Activated T-cell treated with anti-CD3 and anti-CD28 coated beads, Interleukin-2, amount 50 U/mL, for 24 hours (primary cell): ENCODE data around the gene C1QTNF9.
"Not testable (repeated sequence)": the region's sequence is repeated elsewhere in the genome, so short reads cannot be mapped to it uniquely, and the experiment has no call there.

Source experiments
- DNase-seq: peaks from one replicate; pipeline ENCODE4 v3.0.0-alpha.2; 2020
- H3K27ac Mint-ChIP-seq: 2 replicates; pipeline ENCODE4 v1.8.0; 2020; ENCODE audit warnings: mild to moderate bottlenecking, mixed read lengths
- H3K27me3 Mint-ChIP-seq: 2 replicates; pipeline ENCODE4 v1.8.0; 2020; ENCODE audit warnings: mixed read lengths
- H3K36me3 Mint-ChIP-seq: 2 replicates; pipeline ENCODE4 v1.8.0; 2020; ENCODE audit warnings: low read depth, mixed read lengths
- H3K4me1 Mint-ChIP-seq: 2 replicates; pipeline ENCODE4 v1.8.0; 2020; ENCODE audit warnings: low read depth, mixed read lengths
- H3K4me3 Mint-ChIP-seq: 2 replicates; pipeline ENCODE4 v1.8.0; 2020; ENCODE audit warnings: mild to moderate bottlenecking, moderate library complexity, mixed read lengths
- H3K9me3 Mint-ChIP-seq: 2 replicates; pipeline ENCODE4 v1.8.0; 2020; ENCODE audit warnings: mixed read lengths

C1QTNF9 gene

DNA sequence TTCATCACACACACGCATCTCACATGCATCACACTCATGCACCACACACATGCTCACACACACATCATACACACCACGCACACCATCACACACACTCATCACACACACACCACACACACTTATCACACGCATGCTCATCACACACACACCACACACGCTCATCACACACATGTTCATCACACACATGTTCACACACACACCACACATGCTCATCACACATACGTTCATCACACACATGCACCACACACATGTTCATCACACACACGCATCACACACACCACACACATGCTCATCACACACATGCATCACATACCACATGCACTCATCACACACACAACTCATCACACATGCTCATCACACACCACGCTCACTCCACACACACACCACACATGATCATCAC, 46.9 kb downstream of the C1QTNF9 start:
- H3K27me3 Mint-ChIP-seq, result no peaks in the 10 kb centered on the region
- no peak overlapping the region for H3K27ac Mint-ChIP-seq
- no peaks in the 10 kb centered on the region for H3K4me1 Mint-ChIP-seq
- no peaks in the 10 kb centered on the region for H3K36me3 Mint-ChIP-seq
- no peak overlapping the region for H3K4me3 Mint-ChIP-seq
- DNase-seq, result no peak
- no peaks in the 10 kb centered on the region for H3K9me3 Mint-ChIP-seq

GRCh38 chr13:24356837-24357236, 47.5 kb downstream of the C1QTNF9 start:
- Mint-ChIP-seq H3K27ac (no peak overlapping the region), H3K27me3 (no peaks in the 10 kb centered on the region), H3K4me3 (no peak overlapping the region), H3K9me3 (no peaks in the 10 kb centered on the region), H3K36me3 (no peaks in the 10 kb centered on the region), H3K4me1 (no peaks in the 10 kb centered on the region)
- DNase-seq, result no peak

DNA sequence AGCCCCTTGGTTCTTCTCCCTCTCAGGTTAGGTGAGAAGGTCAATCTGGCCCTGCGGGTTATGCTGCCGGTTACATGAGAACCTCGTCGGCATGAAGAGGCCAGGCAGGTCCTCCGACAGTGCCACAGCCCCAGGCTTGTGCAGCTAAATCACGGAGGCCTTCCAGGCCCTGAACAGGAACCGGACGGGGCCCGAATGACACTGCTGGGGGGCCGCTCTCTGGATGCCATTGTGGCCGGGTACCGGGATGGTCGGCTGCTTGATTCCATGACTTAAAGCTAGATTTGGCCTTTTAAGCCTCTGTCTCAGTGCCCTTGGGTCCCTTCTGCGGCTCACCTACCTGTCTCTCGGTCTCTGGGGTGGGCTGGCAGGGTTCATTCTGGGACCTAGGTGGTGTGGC, 48.4 kb downstream of the C1QTNF9 start:
- no peak overlapping the region for H3K4me3 Mint-ChIP-seq
- no peaks in the 10 kb centered on the region for H3K36me3 Mint-ChIP-seq
- DNase-seq, result no peak
- no peaks in the 10 kb centered on the region for H3K27me3 Mint-ChIP-seq
- no peaks in the 10 kb centered on the region for H3K9me3 Mint-ChIP-seq
- H3K4me1 Mint-ChIP-seq, result no peaks in the 10 kb centered on the region
- no peak overlapping the region for H3K27ac Mint-ChIP-seq

- not testable (repeated sequence) for H3K4me3 Mint-ChIP-seq, H3K27me3 Mint-ChIP-seq, H3K4me1 Mint-ChIP-seq, H3K36me3 Mint-ChIP-seq, H3K9me3 Mint-ChIP-seq, DNase-seq, H3K27ac Mint-ChIP-seq
Observed at GRCh38 chr13:24358836-24359235, 49.5 kb downstream of the C1QTNF9 start.

GRCh38 chr13:24359252-24359651, 49.9 kb downstream of the C1QTNF9 start:
- not testable (repeated sequence) for H3K36me3 Mint-ChIP-seq, H3K27ac Mint-ChIP-seq

DNA sequence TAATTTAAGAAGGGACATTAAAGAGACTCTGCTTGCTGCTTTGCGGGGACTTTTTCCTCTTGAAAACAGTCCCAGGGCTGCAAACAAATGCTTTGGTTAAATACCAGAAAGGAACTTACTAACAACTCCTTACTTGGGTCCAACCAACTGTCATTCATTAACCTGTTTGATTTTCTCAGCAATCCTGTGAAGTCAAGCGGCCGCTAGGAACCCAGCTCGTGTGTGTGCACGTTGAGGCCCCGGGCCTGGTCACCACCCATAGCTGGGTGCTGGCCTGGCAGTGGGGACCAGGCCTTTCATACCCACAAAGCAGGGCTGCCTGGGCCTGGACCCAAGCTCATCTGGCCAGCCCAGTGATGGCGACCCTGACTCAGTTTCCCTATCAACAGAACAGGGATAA, 50.7 kb downstream of the C1QTNF9 start:
- Mint-ChIP-seq H3K27ac (no peak overlapping the region), H3K9me3 (no peaks in the 10 kb centered on the region), H3K4me1 (no peaks in the 10 kb centered on the region), H3K27me3 (no peaks in the 10 kb centered on the region), H3K4me3 (no peak overlapping the region), H3K36me3 (no peaks in the 10 kb centered on the region)
- DNase-seq, result no peak

More at GRCh38 chr13:24359252-24359651, 49.9 kb downstream of the C1QTNF9 start:
- not testable (repeated sequence) for H3K4me3 Mint-ChIP-seq, H3K27me3 Mint-ChIP-seq, DNase-seq, H3K4me1 Mint-ChIP-seq, H3K9me3 Mint-ChIP-seq

- H3K9me3 Mint-ChIP-seq, result no peaks in the 10 kb centered on the region
- H3K4me3 Mint-ChIP-seq, result no peak overlapping the region
- no peaks in the 10 kb centered on the region for H3K36me3 Mint-ChIP-seq
- H3K4me1 Mint-ChIP-seq, result no peaks in the 10 kb centered on the region
- no peak for DNase-seq
- H3K27ac Mint-ChIP-seq, result no peak overlapping the region
- no peaks in the 10 kb centered on the region for H3K27me3 Mint-ChIP-seq
Observed at GRCh38 chr13:24361113-24361512, 51.7 kb downstream of the C1QTNF9 start.

DNA sequence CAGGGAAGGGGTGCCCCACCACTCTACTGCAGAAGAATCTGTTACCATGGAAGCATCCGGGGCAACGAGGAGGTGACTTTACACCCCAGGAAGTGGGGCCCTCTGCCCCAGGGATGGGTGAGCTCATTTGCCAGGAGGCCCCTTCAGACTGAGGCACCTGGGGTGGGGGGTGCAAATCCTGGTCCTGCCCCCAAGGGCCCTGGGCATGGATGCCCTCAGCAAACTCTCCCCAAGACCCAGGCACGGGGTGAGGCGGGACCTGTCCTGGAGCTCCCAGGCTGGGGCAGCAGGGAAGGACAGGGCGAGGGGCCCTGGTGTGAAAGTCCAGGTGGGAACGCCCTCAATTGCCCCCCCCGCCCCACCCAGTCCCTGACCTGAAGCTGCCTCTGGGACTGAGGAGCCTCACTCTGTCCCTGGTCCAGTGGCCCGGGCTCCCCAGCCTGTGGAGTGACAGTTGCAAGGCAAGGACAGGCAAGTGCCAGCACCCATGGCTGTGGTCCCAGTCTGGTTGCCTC, 52.5 kb downstream of the C1QTNF9 start:
- Mint-ChIP-seq H3K27ac (no peak overlapping the region), H3K27me3 (peaks cover 3% of the 10 kb centered on the region), H3K36me3 (no peaks in the 10 kb centered on the region), H3K4me3 (no peak overlapping the region), H3K4me1 (no peaks in the 10 kb centered on the region), H3K9me3 (no peaks in the 10 kb centered on the region)
- no peak for DNase-seq

- H3K27me3 Mint-ChIP-seq, result peaks cover 3% of the 10 kb centered on the region
- H3K27ac Mint-ChIP-seq, result no peak overlapping the region
- no peak overlapping the region for H3K4me3 Mint-ChIP-seq
- no peaks in the 10 kb centered on the region for H3K36me3 Mint-ChIP-seq
- H3K4me1 Mint-ChIP-seq, result no peaks in the 10 kb centered on the region
- no peaks in the 10 kb centered on the region for H3K9me3 Mint-ChIP-seq
- no peak for DNase-seq
Observed at GRCh38 chr13:24362435-24362952, 53.1 kb downstream of the C1QTNF9 start.

DNA sequence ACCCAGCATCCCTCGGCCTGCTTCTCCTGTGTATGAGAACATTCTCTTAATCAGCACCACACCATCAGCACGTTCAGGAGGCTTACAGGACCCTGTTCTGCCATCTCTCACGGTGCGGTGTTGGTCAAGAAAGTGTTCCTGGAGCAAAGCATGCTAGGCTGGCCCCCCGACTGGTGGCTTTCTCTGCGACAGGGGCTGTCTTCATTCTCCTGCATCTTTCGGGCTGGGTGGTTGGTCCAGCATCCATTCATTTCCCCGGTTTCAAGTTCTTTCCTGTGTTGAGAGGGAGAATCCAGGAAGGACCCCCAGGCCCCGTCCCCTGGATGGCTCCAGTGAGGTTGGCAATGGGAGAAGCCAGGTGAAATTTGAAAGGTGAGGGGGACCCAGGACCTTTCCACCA, 55.8 kb downstream of the C1QTNF9 start:
- no peaks in the 10 kb centered on the region for H3K9me3 Mint-ChIP-seq
- H3K36me3 Mint-ChIP-seq, result no peaks in the 10 kb centered on the region
- no peak overlapping the region for H3K4me3 Mint-ChIP-seq
- no peak for DNase-seq
- no peak overlapping the region for H3K27ac Mint-ChIP-seq
- H3K4me1 Mint-ChIP-seq, result no peaks in the 10 kb centered on the region
- H3K27me3 Mint-ChIP-seq, result peaks cover 3% of the 10 kb centered on the region

DNA sequence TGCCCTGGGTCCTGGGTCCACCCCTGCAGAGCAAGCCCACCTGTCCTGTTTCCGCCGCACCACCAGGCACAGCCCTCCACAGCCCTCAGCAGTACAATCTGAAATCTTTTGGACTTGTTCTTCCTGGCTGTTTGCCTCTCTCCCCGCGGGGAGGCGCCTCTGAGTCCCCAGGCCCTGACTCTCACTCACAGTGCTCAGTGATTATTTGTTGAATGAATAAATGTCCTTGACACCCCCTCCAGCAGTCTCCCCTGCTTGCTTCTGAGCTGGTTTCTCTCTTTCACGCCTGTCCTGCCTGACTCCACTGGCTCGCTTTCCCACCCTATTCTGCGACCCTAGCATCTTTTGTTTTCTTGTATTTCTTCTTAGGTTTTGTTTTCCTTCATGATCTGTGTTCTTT, 56.9 kb downstream of the C1QTNF9 start:
- H3K27me3 Mint-ChIP-seq, result peaks cover 13% of the 10 kb centered on the region
- H3K4me1 Mint-ChIP-seq, DNase-seq, H3K36me3 Mint-ChIP-seq, H3K27ac Mint-ChIP-seq, H3K9me3 Mint-ChIP-seq, H3K4me3 Mint-ChIP-seq: not testable (repeated sequence)

GRCh38 chr13:24371273-24371672, 61.9 kb downstream of the C1QTNF9 start:
- not testable (repeated sequence) for H3K27ac Mint-ChIP-seq, H3K4me3 Mint-ChIP-seq, DNase-seq, H3K4me1 Mint-ChIP-seq, H3K9me3 Mint-ChIP-seq, H3K36me3 Mint-ChIP-seq
- H3K27me3 Mint-ChIP-seq, result peaks cover 17% of the 10 kb centered on the region
